Left renal cortex interstitium (tissue), 4 donors: ENCODE results near the gene CAMK1. TPM values are rescaled to one million over a fixed set of nuclear protein-coding genes. Genes with fewer than 3 reads are reported as not detected.

ENCODE experiments used
- DNase-seq, 4 donors: peaks; one replicate each; pipeline ENCODE4 v3.0.0-alpha.2; 2013; ENCODE audit warnings: low read depth in 4 of 4, low spot score in 2 of 4, missing footprints in 1 of 4
- polyA plus RNA-seq, 4 donors: library from polyadenylated mRNA; unstranded; fragments of 120-200 nt; gene quantifications; one replicate each; pipeline ENCODE4 v1.2.1, GENCODE V29; 2013; ENCODE audit not compliant: insufficient read length in 4 of 4

CAMK1 gene
- polyA plus RNA-seq: 10 to 100 TPM; 16.3 to 22.7 (median 21.7) TPM

- DNase-seq: peak in 2 of 4 donors; percentile 52 to 53
These were observed at the start of gene CAMK1 for GRCh38 chr3:9769426-9770275. CAMK1 (minus strand) TSS chr3:9769947; CDS start chr3:9767749, 2,198 bp downstream.

- DNase-seq: no peak
These were observed 49.1 kb upstream of the CAMK1 start for GRCh38 chr3:9818666-9819335.

- no peak for DNase-seq
These were observed 47.7 kb upstream of the CAMK1 start for GRCh38 chr3:9817436-9817835.

- no peak for DNase-seq
These were observed 46.2 kb upstream of the CAMK1 start for GRCh38 chr3:9815986-9816385.

GRCh38 chr3:9812870-9813483, 43.2 kb upstream of the CAMK1 start:
- DNase-seq: no peak

- DNase-seq: no peak
These were observed 41.1 kb upstream of the CAMK1 start for GRCh38 chr3:9810846-9811245.

GRCh38 chr3:9810433-9810770, 40.7 kb upstream of the CAMK1 start:
- no peak for DNase-seq

- peak in 2 of 4 donors; percentile 26 to 67 for DNase-seq
These were observed 40.1 kb upstream of the CAMK1 start, which contains the start of gene TTLL3 for GRCh38 chr3:9809615-9810432. TTLL3 (plus strand) TSS chr3:9810262; CDS start chr3:9810662, 400 bp downstream.

GRCh38 chr3:9809239-9809614, 39.5 kb upstream of the CAMK1 start:
- DNase-seq: no peak

GRCh38 chr3:9808345-9809037, 38.7 kb upstream of the CAMK1 start:
- DNase-seq: no peak

GRCh38 chr3:9807981-9808344, 38.2 kb upstream of the CAMK1 start:
- DNase-seq: no peak

GRCh38 chr3:9806688-9807589, 37.2 kb upstream of the CAMK1 start:
- DNase-seq: no peak

- no peak for DNase-seq
These were observed 36.4 kb upstream of the CAMK1 start for GRCh38 chr3:9806137-9806536.

- DNase-seq: no peak
These were observed 35.2 kb upstream of the CAMK1 start for GRCh38 chr3:9804996-9805395.

GRCh38 chr3:9803494-9803893, 33.7 kb upstream of the CAMK1 start:
- DNase-seq: no peak

GRCh38 chr3:9800529-9800928, 30.8 kb upstream of the CAMK1 start:
- DNase-seq: no peak

- DNase-seq: no peak
These were observed 27.6 kb upstream of the CAMK1 start for GRCh38 chr3:9797196-9797945.

- no peak for DNase-seq
These were observed 25.5 kb upstream of the CAMK1 start for GRCh38 chr3:9795207-9795606.
